HEK293 (cell line): ENCODE measurements around the gene AFF2.
A peak's percentile ranks its signal among the peaks of the same experiment; 100 is the strongest.

Experiments used
- HIC1 ChIP-seq: fragments of 450-650 bp; formaldehyde crosslinking; IDR thresholded peaks from 2 replicates; pipeline ENCODE4 v1.5.1; 2016; ENCODE audit warnings: missing biosample characterization, missing genetic modification characterization
- PRDM1 ChIP-seq: fragments of 450-650 bp; formaldehyde crosslinking; IDR thresholded peaks from 2 replicates; pipeline ENCODE4; 2016; ENCODE audit warnings: missing biosample characterization, missing genetic modification characterization
- PRDM6 ChIP-seq: fragments of 450-650 bp; formaldehyde crosslinking; IDR thresholded peaks from 2 replicates; pipeline ENCODE4 v1.5.1; 2017; ENCODE audit warnings: missing biosample characterization, missing genetic modification characterization
- REPIN1 ChIP-seq: fragments of 450-650 bp; formaldehyde crosslinking; IDR thresholded peaks from 2 replicates; pipeline ENCODE4 v1.5.1; 2017; ENCODE audit warnings: missing biosample characterization, missing genetic modification characterization, low read depth
- SP7 ChIP-seq: fragments of 450-650 bp; formaldehyde crosslinking; IDR thresholded peaks from 2 replicates; pipeline ENCODE4 v1.5.1; 2016; ENCODE audit warnings: missing biosample characterization, missing genetic modification characterization
- TRIM28 ChIP-seq: IDR thresholded peaks from 2 replicates; pipeline ENCODE4 v1.6.1; 2011; ENCODE audit warnings: low read length, control low read depth, borderline replicate concordance
- TSHZ1 ChIP-seq: fragments of 450-650 bp; formaldehyde crosslinking; IDR thresholded peaks from 2 replicates; pipeline ENCODE4 v1.5.1; 2016; ENCODE audit warnings: missing biosample characterization, missing genetic modification characterization, borderline replicate concordance
- ZBTB10 ChIP-seq: fragments of 450-650 bp; formaldehyde crosslinking; IDR thresholded peaks from 2 replicates; pipeline ENCODE4 v1.5.1; 2016; ENCODE audit warnings: missing biosample characterization, missing genetic modification characterization
- ZBTB11 ChIP-seq: fragments of 450-650 bp; formaldehyde crosslinking; conservative IDR thresholded peaks from 2 replicates; pipeline ENCODE4 v1.5.1; 2016; ENCODE audit warnings: low read depth, missing biosample characterization, missing genetic modification characterization
- ZBTB21 ChIP-seq: fragments of 450-650 bp; formaldehyde crosslinking; IDR thresholded peaks from 2 replicates; pipeline ENCODE4 v1.5.1; 2017; ENCODE audit warnings: missing biosample characterization, missing genetic modification characterization
- ZEB2 ChIP-seq: fragments of 450-650 bp; formaldehyde crosslinking; IDR thresholded peaks from 2 replicates; pipeline ENCODE4 v1.5.1; 2016; ENCODE audit warnings: missing biosample characterization, missing genetic modification characterization
- ZNF174 ChIP-seq: fragments of 450-650 bp; formaldehyde crosslinking; IDR thresholded peaks from 2 replicates; pipeline ENCODE4 v1.5.0; 2017; ENCODE audit warnings: missing biosample characterization, mild to moderate bottlenecking, missing genetic modification characterization
- ZNF350 ChIP-seq: fragments of 450-650 bp; formaldehyde crosslinking; IDR thresholded peaks from 2 replicates; pipeline ENCODE4 v1.5.0; 2017; ENCODE audit warnings: missing biosample characterization, mild to moderate bottlenecking, missing genetic modification characterization
- ZNF366 ChIP-seq: fragments of 450-650 bp; formaldehyde crosslinking; conservative IDR thresholded peaks from 2 replicates; pipeline ENCODE4 v1.5.1; 2016; ENCODE audit warnings: missing biosample characterization, missing genetic modification characterization
- ZNF529 ChIP-seq: fragments of 450-650 bp; formaldehyde crosslinking; IDR thresholded peaks from 2 replicates; pipeline ENCODE4 v1.5.1; 2017; ENCODE audit warnings: missing genetic modification characterization, missing biosample characterization; ENCODE audit not compliant: insufficient replicate concordance
- ZNF561 ChIP-seq: fragments of 450-650 bp; IDR thresholded peaks from 2 replicates; pipeline ENCODE4 v1.5.1; 2018; ENCODE audit warnings: missing biosample characterization, missing genetic modification characterization, borderline replicate concordance
- ZNF621 ChIP-seq: fragments of 450-650 bp; formaldehyde crosslinking; IDR thresholded peaks from 2 replicates; pipeline ENCODE4 v1.5.1; 2017; ENCODE audit warnings: missing biosample characterization, missing genetic modification characterization

AFF2 gene

GRCh38 chrX:148567229-148567628 is 66.8 kb downstream of the AFF2 start (continued):
- TF ChIP-seq HIC1 (tag by site-specific recombination) (peak; percentile 36; the same call in 1 of the 2 replicates), ZNF561 (no peak), SP7 (tag by site-specific recombination) (peak; percentile 44; the same call in 1 of the 2 replicates), ZBTB10 (tag by site-specific recombination) (no peak), ZEB2 (tag by site-specific recombination) (no peak), ZNF350 (no peak), REPIN1 (tag by site-specific recombination) (no peak), ZBTB21 (tag by site-specific recombination) (no peak), TRIM28 (peak; percentile 81; the same call in 1 of the 2 replicates), ZNF621 (tag by site-specific recombination) (no peak), ZNF366 (tag by site-specific recombination) (no peak), PRDM6 (tag by site-specific recombination) (peak; percentile 84), ZNF174 (tag by site-specific recombination) (no peak), ZBTB11 (no peak), ZNF529 (no peak), PRDM1 (tag by site-specific recombination) (no peak), TSHZ1 (no peak)
